ENCODE measurements around the gene VDAC1.

GRCh38 chr5:133994990-133995333, 9.8 kb downstream of the VDAC1 start:
- TF ChIP-seq CTCF (IDR thresholded peaks at IDR 0.05) (no peak), EZH2 (IDR thresholded peaks at IDR 0.05) (no peak), EZH2phosphoT487 (IDR thresholded peaks at IDR 0.05) (no peak)
